ENCODE measurements around the gene UBE2N. TPM values are rescaled to one million over a fixed set of nuclear protein-coding genes. Genes with fewer than 3 reads are reported as not detected.

UBE2N gene
- total and polyA plus RNA-seq, 2 donors (not counting 1 experiment from before 2014, with no cell fraction given) = 56.3 to 83.8 TPM

GRCh38 chr12:93381161-93381975 lies 60.4 kb downstream of the UBE2N start:
- CTCF ChIA-PET = interaction anchor here (0.7 to 6.4 kb wide), 16 partner anchors 10 to 721 kb away, joined by 3 to 70 read pairs (median 5); partner anchors contain the start of gene EEA1
- Histone ChIP-seq H3K4me3 (ENCODE audit: control extremely low read depth in 1 of 5, extremely low read depth in 1 of 5, insufficient read depth in 1 of 5, low read depth in 2 of 5, low read length in 4 of 5) (peak overlapping the region in 2 of 5 experiments; percentile 22 to 88), H3K9ac (ENCODE audit: low read length) (peak overlapping the region; percentile 90), H3K4me1 (ENCODE audit: control insufficient read depth in 2 of 2, insufficient read depth in 2 of 2, low read length in 2 of 2) (peaks cover 20 to 43% of the 10 kb centered on the region in 2 donors), H3K27ac (ENCODE audit: low read length in 2 of 2) (no peak overlapping the region), H3K9me3 (ENCODE audit: control extremely low read depth in 1 of 3, control insufficient read depth in 2 of 3, insufficient read depth in 1 of 3, low read length in 2 of 3) (no peaks in the 10 kb centered on the region), H2AFZ (ENCODE audit: insufficient read depth, low read depth, low read length, poor library complexity, severe bottlenecking) (no peak overlapping the region), H3K79me2 (ENCODE audit: control insufficient read depth, insufficient read depth, low read length) (peaks cover 81% of the 10 kb centered on the region), H3K36me3 (replicated peaks in 1 of 2; ENCODE audit: control extremely low read depth in 1 of 2, control insufficient read depth in 1 of 2, extremely low read depth in 1 of 2, insufficient read depth in 2 of 2, low read length in 1 of 2) (no peaks in the 10 kb centered on the region), H3K4me2 (replicated peaks; ENCODE audit: low read depth, low read length, poor library complexity, severe bottlenecking) (peak overlapping the region; percentile 72), H3K27me3 (replicated peaks in 1 of 4; ENCODE audit: control extremely low read depth in 1 of 4, control insufficient read depth in 3 of 4, insufficient read depth in 4 of 4, low read length in 3 of 4) (no peaks in the 10 kb centered on the region), H4K20me1 (ENCODE audit: control insufficient read depth, insufficient read depth, low read length, poor library complexity, severe bottlenecking) (peaks cover 32% of the 10 kb centered on the region)
- POLR2A ChIA-PET = interaction anchor here (0.5 to 0.6 kb wide), 3 partner anchors 10 to 198 kb away, joined by 3 to 5 read pairs (median 3); no protein-coding TSS in a partner anchor
- WGBS (ENCODE audit: insufficient coverage) = 80% methylated on average over 5 of the region's 5 CpGs
- H3K4me3 Mint-ChIP-seq = peak overlapping the region; percentile 64
- no peak for DNase-seq
- no peak for TF ChIP-seq CTCF (IDR thresholded peaks at IDR 0.05)
- no peak for TF ChIP-seq EZH2 (IDR thresholded peaks at IDR 0.05; ENCODE audit: borderline replicate concordance, insufficient read depth, low read depth, low read length, poor library complexity, severe bottlenecking)
- H3K9me3 Mint-ChIP-seq (ENCODE audit: insufficient read depth) = no peaks in the 10 kb centered on the region
- ATAC-seq (ENCODE audit: low read depth) = no peak
- peaks cover 53% of the 10 kb centered on the region for H3K4me1 Mint-ChIP-seq
- peak overlapping the region; percentile 12 for H3K27ac Mint-ChIP-seq
- intact Hi-C loops (cut with micrococcal nuclease) = loop anchor here (2.0 kb wide), 1 partner anchor 37 kb away; no protein-coding TSS in a partner anchor
- H3K27me3 Mint-ChIP-seq = no peaks in the 10 kb centered on the region
